Large intestine (tissue), 3 donors: Measurements from ENCODE around the gene PCNX4. TPM values are rescaled to one million over a fixed set of nuclear protein-coding genes. Genes with fewer than 3 reads are reported as not detected.

Experiments used
- DNase-seq, 2 donors: peaks; one replicate each; pipeline versions ENCODE4 v3.0.0 to v3.0.0-alpha.2; 2013
- H3K27ac ChIP-seq: one replicate; pipeline ENCODE4 v1.5.1; 2013; ENCODE audit warnings: low read length
- H3K27me3 ChIP-seq: 2 replicates; pipeline ENCODE4 v1.6.1; 2013; ENCODE audit warnings: low read length; ENCODE audit not compliant: control insufficient read depth, insufficient read depth
- H3K36me3 ChIP-seq: 2 replicates; pipeline ENCODE4 v1.6.1; 2013; ENCODE audit warnings: low read length; ENCODE audit not compliant: control insufficient read depth, insufficient read depth
- H3K4me1 ChIP-seq: one replicate; pipeline ENCODE4 v1.6.1; 2013; ENCODE audit warnings: low read length; ENCODE audit not compliant: control insufficient read depth, insufficient read depth
- H3K4me3 ChIP-seq: one replicate; pipeline ENCODE4 v1.5.1; 2013; ENCODE audit warnings: low read length
- H3K9me3 ChIP-seq: one replicate; pipeline ENCODE4 v1.6.1; 2013; ENCODE audit warnings: mild to moderate bottlenecking, low read depth, low read length, moderate library complexity; ENCODE audit not compliant: control insufficient read depth
- WGBS: methylation state at CpG from one replicate; pipeline ENCODE4 v1.1.5; 2013; ENCODE audit warnings: low lambda C conversion rate; ENCODE audit not compliant: insufficient coverage; 5-methylcytosine and 5-hydroxymethylcytosine counted together
- polyA plus RNA-seq: library from polyadenylated mRNA; unstranded; fragments of 120-200 nt; gene quantifications from one replicate; pipeline ENCODE4 v1.2.1, GENCODE V29; 2013

The PCNX4 gene
- polyA plus RNA-seq, 1 donor: 48.4 TPM

DNA sequence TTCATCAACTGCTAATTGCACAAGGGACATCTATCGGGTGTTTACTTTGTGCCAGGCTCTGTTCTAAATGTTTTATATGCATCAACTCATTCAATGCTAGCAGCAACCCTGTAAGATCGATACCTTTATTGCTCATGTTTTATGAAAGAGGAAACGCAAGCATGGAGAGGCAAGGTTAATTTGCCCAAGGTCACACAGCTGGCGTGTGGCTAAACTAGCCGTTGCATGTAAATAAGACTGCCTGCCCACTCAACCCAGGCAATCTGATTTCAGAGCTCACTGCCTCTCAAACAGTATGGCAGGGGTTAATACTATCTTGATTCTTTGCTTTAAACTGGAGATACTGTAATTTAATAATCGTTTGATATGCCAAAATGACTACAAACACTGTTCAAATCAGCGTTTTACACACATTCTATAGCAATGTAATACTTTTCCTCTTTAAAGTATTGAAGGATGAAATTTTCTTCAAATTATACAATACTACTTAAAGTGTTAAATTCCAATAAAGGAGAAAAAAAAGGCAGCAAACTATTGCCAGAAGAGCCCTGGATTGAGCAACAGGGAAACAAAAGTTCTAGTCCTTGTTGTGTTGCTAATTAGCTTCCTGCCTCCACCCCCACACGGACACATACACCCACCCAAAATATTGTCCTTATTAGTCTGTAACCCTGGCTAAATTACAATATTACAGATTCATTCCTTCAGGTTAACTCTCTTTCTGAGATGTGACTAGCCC lies 112.5 kb downstream of the PCNX4 start:
- Histone ChIP-seq H3K27ac (no peak overlapping the region), H3K27me3 (peaks cover 3% of the 10 kb centered on the region), H3K4me1 (no peaks in the 10 kb centered on the region), H3K4me3 (no peak overlapping the region), H3K9me3 (no peaks in the 10 kb centered on the region), H3K36me3 (no peaks in the 10 kb centered on the region)
- DNase-seq: no peak
- WGBS: 58% methylated on average over 4 of the region's 8 CpGs

DNA sequence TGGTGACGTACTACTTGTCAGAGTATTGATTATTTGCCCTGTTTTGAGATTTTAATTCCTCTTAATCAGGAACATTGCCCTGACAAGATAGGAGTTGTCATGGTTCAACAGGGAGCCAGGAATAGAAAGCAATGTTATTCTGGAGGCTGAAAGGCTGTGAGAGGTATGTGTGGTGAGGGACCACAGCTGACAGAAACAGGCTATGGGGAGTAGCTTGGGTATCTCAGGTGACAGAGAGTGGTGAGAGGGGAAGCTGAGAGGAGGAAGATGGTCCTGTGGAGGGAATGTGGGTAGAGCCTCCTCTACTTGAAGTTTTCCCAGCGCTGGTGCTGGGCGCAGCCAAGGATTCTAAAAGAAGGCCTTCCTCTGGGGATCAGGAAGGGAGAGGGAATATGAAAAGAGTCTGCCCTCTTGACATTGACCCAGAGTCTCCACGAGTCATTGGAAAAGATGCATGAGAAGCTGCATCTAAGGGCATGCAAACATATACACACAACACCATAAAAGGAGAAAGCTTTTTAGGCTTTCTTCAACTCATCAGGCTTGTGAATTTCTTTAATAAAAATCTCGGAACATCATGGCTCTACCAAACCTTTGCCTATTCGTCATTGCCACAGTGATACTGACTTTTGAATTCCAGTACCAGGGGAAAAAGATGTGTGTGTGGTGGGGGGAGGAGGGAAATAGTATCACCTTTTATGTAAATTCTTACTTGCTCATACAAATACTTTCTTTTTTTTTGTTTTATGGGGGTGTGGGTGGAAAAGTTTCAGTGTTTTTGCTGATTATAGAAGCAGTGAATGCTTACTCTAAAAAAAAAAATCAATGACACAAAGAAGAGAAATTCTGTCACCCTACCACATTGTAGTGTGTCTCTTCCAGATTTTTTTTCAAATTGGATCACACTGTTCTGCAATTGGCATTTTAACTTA lies 113.4 kb downstream of the PCNX4 start:
- Histone ChIP-seq H3K36me3 (no peaks in the 10 kb centered on the region), H3K4me3 (no peak overlapping the region), H3K27me3 (peaks cover 3% of the 10 kb centered on the region), H3K4me1 (no peaks in the 10 kb centered on the region), H3K9me3 (no peaks in the 10 kb centered on the region), H3K27ac (no peak overlapping the region)
- no peak for DNase-seq
- WGBS: no CpG with 5 or more reads among the region's 6 CpGs

DNA sequence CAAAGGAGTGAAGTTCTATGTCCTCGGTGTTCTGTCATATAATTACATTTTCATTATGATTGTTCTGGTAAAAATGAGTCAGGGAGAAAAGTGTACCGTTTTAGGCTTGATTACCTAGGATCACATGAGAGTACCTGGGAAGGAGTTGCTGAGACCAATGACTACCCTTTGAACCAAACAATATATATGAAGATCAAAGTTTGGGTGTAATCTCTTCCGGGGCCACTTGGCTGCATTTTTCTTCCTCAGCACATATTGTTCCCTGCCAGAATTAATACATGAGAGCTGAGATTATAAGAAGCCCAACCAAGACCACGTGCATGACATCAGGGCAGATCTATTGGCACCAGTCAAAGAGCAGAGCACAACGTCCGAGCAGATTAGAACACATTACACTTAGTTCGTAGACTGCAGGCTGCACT lies 114.5 kb downstream of the PCNX4 start:
- H3K36me3 ChIP-seq: no peaks in the 10 kb centered on the region
- no peak overlapping the region for H3K27ac ChIP-seq
- 85% methylated on average over 5 of the region's 7 CpGs for WGBS
- H3K4me3 ChIP-seq: no peak overlapping the region
- no peaks in the 10 kb centered on the region for H3K9me3 ChIP-seq
- H3K4me1 ChIP-seq: no peaks in the 10 kb centered on the region
- peaks cover 5% of the 10 kb centered on the region for H3K27me3 ChIP-seq
- DNase-seq: no peak

DNA sequence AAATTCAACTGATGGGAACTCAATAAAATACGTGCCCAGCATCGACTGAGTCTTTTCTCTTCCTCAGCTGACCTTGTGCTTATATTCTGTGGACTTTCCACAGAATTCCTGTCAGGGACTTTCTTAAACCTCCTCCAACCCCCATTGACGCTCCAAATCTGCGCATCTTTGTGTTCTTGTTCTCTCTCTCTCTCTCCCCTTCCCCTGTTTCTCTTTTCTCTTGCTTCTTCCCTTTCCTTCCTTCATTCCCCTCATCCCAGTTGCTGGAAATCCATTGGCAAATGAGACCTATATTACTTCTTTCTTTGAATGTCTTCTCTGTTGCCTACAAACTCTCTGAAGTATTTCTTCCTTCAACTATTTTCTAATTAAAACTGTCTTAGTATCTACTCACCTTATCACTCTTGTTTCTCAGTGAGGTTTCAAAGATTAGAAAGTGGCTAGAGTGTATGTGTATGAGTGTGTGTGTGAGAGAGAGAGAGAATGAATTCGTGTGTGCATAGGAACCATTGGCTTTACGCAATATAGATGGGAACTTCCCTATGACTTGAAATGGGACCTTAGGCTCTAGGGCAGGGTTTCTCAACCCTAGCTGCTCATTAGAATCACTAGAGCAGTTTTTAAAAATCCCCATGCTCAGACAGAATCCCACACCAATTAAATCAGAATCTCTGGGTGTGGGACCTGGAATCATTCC lies 115.3 kb downstream of the PCNX4 start:
- Histone ChIP-seq H3K27ac (no peak overlapping the region), H3K27me3 (peaks cover 5% of the 10 kb centered on the region), H3K4me3 (no peak overlapping the region), H3K9me3 (no peaks in the 10 kb centered on the region), H3K4me1 (no peaks in the 10 kb centered on the region), H3K36me3 (no peaks in the 10 kb centered on the region)
- DNase-seq: no peak
- 100% methylated on average over 2 of the region's 6 CpGs for WGBS

DNA sequence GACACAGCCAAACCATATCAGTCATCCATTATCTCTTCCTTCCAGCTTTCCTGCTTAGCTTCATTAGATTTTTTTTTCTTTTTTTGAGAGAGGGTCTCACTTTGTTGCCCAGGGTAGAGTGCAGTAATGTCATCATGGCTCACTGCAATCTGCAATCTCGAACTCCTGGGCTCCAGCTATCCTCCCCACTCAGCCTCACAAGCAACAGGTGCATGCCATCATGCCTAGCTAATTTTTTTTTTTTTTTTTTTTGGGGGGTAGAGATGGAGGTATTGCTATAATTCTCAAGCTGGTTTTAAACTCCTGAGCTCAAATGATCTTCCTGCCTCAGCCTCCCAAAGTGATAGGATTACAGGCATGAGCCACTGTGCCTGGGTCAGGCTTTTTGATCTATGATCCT lies 119.0 kb downstream of the PCNX4 start:
- no peak for DNase-seq
- no CpG with 5 or more reads among the region's 1 CpG for WGBS
- H3K27ac ChIP-seq: no peak overlapping the region
- H3K4me3 ChIP-seq: no peak overlapping the region
- no peaks in the 10 kb centered on the region for H3K4me1 ChIP-seq
- no peaks in the 10 kb centered on the region for H3K9me3 ChIP-seq
- H3K36me3 ChIP-seq: no peaks in the 10 kb centered on the region
- peaks cover 5% of the 10 kb centered on the region for H3K27me3 ChIP-seq

DNA sequence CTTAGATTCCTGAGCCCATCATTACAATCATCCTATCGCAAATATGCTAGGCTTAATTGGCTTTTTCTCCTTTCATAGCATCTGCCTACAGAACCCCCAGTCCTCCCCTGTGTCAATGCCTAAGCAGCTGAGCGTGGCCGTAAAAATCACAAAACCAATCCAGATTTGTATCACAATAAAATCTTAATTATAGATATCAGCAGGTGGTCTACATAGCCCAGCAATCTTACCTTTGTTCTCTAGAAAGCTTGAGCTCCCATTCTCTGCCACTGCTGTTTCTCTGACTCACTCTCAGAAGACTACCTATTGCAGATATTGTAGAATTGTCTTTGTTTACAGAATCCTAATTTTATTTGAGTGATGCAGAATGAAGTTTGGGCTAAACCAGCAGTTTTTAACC lies 119.4 kb downstream of the PCNX4 start:
- no peak overlapping the region for H3K27ac ChIP-seq
- H3K27me3 ChIP-seq: peaks cover 5% of the 10 kb centered on the region
- no peaks in the 10 kb centered on the region for H3K9me3 ChIP-seq
- DNase-seq: no peak
- no peak overlapping the region for H3K4me3 ChIP-seq
- no peaks in the 10 kb centered on the region for H3K36me3 ChIP-seq
- H3K4me1 ChIP-seq: no peaks in the 10 kb centered on the region
- WGBS: 100% methylated on average over 1 of the region's 3 CpGs

DNA sequence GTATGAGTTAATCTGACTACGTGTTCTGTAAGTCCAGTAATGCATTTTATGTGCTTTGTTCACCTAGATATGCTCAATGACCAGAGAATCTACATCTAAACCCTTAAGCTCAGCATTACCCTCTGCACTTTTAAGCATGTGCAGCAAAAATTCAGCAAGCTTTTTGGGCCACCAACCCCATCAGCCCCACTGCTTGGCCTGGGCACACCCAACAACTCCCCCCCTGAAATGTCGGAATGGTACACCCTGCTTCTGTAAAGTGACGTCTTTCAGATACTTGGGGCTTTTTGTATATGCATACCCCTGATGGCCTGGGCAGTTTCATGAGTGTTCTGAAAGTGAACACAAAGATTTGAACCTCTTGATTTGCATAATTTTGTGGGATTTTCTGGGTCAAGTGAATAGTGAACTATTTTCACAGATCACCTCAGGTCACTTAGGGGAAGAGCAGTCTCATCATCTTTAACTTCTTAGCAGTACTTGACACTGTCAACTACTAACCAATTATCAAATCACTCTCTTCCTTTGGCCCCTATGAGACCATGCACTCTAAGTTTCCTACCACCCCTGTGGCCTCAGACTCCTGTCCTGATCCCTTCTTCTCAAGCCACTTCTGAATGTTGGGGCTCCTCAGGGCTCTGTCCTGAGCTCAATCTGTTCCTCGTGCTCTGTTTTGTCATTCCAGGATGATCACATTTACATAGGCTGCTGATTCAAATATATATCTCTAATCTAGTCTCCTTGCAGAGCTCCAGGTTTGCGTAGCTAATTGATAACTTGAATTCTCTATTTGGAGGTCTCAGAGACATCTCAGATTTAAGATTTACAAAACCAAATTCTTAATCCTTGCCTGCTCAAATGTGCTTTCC lies 121.0 kb downstream of the PCNX4 start:
- Histone ChIP-seq H3K4me1 (no peaks in the 10 kb centered on the region), H3K9me3 (no peaks in the 10 kb centered on the region), H3K27ac (no peak overlapping the region), H3K27me3 (peaks cover 2% of the 10 kb centered on the region), H3K36me3 (no peaks in the 10 kb centered on the region), H3K4me3 (no peak overlapping the region)
- WGBS: 100% methylated on average over 2 of the region's 5 CpGs
- DNase-seq: no peak

DNA sequence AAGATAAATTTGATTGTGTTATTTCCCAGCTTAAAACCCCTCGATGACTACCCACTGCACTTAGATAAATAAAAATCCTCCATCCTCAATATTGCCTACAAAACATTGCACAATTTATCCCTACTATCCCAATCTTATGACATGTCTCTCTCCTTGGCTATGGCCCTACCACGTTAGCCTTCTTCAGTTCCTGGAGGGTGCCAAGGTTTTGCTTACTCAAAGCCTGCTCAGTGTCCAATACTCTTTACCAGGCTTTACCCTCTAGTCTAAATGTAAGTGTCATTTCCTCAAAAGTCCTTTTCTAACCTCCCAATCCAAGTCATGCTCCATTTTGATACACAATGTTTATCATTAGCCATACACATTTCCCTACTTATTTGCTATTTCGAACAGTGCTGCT lies 122.3 kb downstream of the PCNX4 start:
- H3K4me3 ChIP-seq: no peak overlapping the region
- H3K4me1 ChIP-seq: no peaks in the 10 kb centered on the region
- H3K27ac ChIP-seq: no peak overlapping the region
- peaks cover 2% of the 10 kb centered on the region for H3K27me3 ChIP-seq
- no peak for DNase-seq
- 83% methylated on average over 1 of the region's 3 CpGs for WGBS
- H3K36me3 ChIP-seq: no peaks in the 10 kb centered on the region
- no peaks in the 10 kb centered on the region for H3K9me3 ChIP-seq

DNA sequence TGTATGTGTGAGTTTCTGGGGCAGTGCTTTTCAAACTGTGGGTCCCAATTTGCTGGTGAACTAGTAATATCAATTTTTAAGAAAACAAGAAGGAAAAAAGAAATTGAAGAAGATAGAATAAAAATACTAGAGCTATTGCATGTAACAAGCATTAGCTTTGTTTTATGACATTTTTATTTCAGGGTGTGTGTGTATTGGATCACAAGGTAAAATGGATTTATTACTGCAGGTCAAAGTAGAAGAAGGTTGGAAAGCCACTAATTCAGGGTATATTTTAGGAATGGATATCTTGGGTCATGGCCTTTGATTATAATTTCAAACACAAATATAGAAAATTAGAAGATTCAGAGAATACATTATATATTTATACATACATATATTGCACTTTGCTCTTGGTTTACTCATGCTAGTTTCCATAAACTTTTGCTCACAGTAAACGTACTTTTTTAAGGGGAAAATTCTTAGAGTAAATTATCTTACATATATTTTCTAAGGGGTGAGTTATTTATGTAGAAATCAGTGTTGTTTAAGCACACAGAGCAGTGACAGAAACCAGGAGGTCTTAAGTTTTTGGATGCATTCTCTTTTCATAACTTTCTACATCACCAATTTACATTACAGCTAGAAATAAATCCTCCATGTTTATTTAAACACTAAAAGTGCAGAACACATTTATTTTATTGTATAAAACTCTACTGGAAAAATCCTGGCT lies 122.8 kb downstream of the PCNX4 start:
- H3K9me3 ChIP-seq: no peaks in the 10 kb centered on the region
- 29% methylated on average over 1 of the region's 1 CpG for WGBS
- H3K4me3 ChIP-seq: no peak overlapping the region
- no peaks in the 10 kb centered on the region for H3K36me3 ChIP-seq
- no peaks in the 10 kb centered on the region for H3K4me1 ChIP-seq
- H3K27ac ChIP-seq: no peak overlapping the region
- no peak for DNase-seq
- H3K27me3 ChIP-seq: peaks cover 2% of the 10 kb centered on the region
